Epithelial cell of proximal tubule (primary cell): Measurements from ENCODE around the gene ZNF627. TPM values are rescaled to one million over a fixed set of nuclear protein-coding genes. Genes with fewer than 3 reads are reported as not detected.
"Not testable (repeated sequence)": the region's sequence is repeated elsewhere in the genome, so short reads cannot be mapped to it uniquely, and the experiment has no call there.

Experiments used
- DNase-seq: peaks from one replicate; pipeline ENCODE4 v3.0.0-alpha.2; 2011; ENCODE audit warnings: low read depth
- H3K4me3 ChIP-seq: 2 replicates; pipeline ENCODE4 v1.5.1; 2011; ENCODE audit warnings: low read depth, mild to moderate bottlenecking, low read length
- CTCF ChIP-seq: conservative IDR thresholded peaks from 2 replicates; pipeline ENCODE4 v1.5.1; 2012; ENCODE audit warnings: low read depth, mild to moderate bottlenecking, low read length
- total RNA-seq: library from RNA; depleted of rRNA; stranded (reverse); fragments of >200 nt; gene quantifications from 2 replicates; pipeline ENCODE4 v1.2.3, GENCODE V29; 2015

Gene ZNF627
- total RNA-seq, 1 donor from 2014 or later = 12.5 TPM

- no peak for DNase-seq
- no peak overlapping the region for H3K4me3 ChIP-seq
- TF ChIP-seq CTCF = no peak
Measured at GRCh38 chr19:11612816-11613511, 15.7 kb downstream of the ZNF627 start.

GRCh38 chr19:11617180-11618062 is 20.1 kb downstream of the ZNF627 start:
- DNase-seq = no peak
- no peak overlapping the region for H3K4me3 ChIP-seq
- no peak for TF ChIP-seq CTCF

- DNase-seq = no peak
- no peak for TF ChIP-seq CTCF
- no peak overlapping the region for H3K4me3 ChIP-seq
Measured at GRCh38 chr19:11620553-11620952, 23.3 kb downstream of the ZNF627 start.

GRCh38 chr19:11622401-11622800 is 25.1 kb downstream of the ZNF627 start:
- H3K4me3 ChIP-seq, DNase-seq: not testable (repeated sequence)

- H3K4me3 ChIP-seq = peak overlapping the region; percentile 47
- peak; percentile 49 for DNase-seq
- no peak for TF ChIP-seq CTCF
Measured at GRCh38 chr19:11624069-11624463, 26.8 kb downstream of the ZNF627 start.

GRCh38 chr19:11626252-11626651 is 29.0 kb downstream of the ZNF627 start:
- TF ChIP-seq CTCF = no peak
- DNase-seq = no peak
- no peak overlapping the region for H3K4me3 ChIP-seq

- TF ChIP-seq CTCF = no peak
- DNase-seq = no peak
- no peak overlapping the region for H3K4me3 ChIP-seq
Measured at GRCh38 chr19:11633223-11633622, 35.9 kb downstream of the ZNF627 start.

- not testable (repeated sequence) for DNase-seq, H3K4me3 ChIP-seq
Measured at GRCh38 chr19:11634018-11634662, 36.9 kb downstream of the ZNF627 start.
